HG02759 (cell line): ENCODE measurements around the gene IFNA5.

Experiments
- ATAC-seq: cut with Tn5 transposase; IDR thresholded peaks from one replicate; pipeline ENCODE4 v1.9.1; 2021; ENCODE audit warnings: mild to moderate bottlenecking, moderate library complexity; ENCODE audit not compliant: unreplicated experiment

IFNA5 gene

GRCh38 chr9:21294904-21295538 lies 10.1 kb downstream of the IFNA5 start:
- peak; percentile 60 for ATAC-seq

GRCh38 chr9:21294364-21294774 lies 10.7 kb downstream of the IFNA5 start:
- ATAC-seq: peak; percentile 72

GRCh38 chr9:21289848-21290247 lies 15.3 kb downstream of the IFNA5 start:
- ATAC-seq: no peak

GRCh38 chr9:21287280-21287679 lies 17.8 kb downstream of the IFNA5 start:
- no peak for ATAC-seq

- no peak for ATAC-seq
Observed at GRCh38 chr9:21286659-21287058, 18.5 kb downstream of the IFNA5 start.

- no peak for ATAC-seq
Observed at GRCh38 chr9:21286099-21286498, 19.0 kb downstream of the IFNA5 start.

- no peak for ATAC-seq
Observed at GRCh38 chr9:21281275-21281674, 23.8 kb downstream of the IFNA5 start.

GRCh38 chr9:21268347-21268657 lies 36.8 kb downstream of the IFNA5 start:
- no peak for ATAC-seq

GRCh38 chr9:21267485-21268346 lies 37.4 kb downstream of the IFNA5 start:
- ATAC-seq: peak; percentile 53

GRCh38 chr9:21266733-21267484 lies 38.2 kb downstream of the IFNA5 start:
- ATAC-seq: no peak

- peak; percentile 51 for ATAC-seq
Observed at GRCh38 chr9:21265421-21266189, 39.5 kb downstream of the IFNA5 start.

- ATAC-seq: peak; percentile 53
Observed at GRCh38 chr9:21255538-21256212, 49.4 kb downstream of the IFNA5 start.
